GM19193 (cell line): ENCODE data around the gene KRT83.

Experiments
- POLR2A ChIP-seq: IDR thresholded peaks from 4 replicates; pipeline ENCODE4 v1.6.1; 2011; ENCODE audit not compliant: insufficient read depth, insufficient read length; ENCODE audit errors: extremely low read depth

KRT83 gene

GRCh38 chr12:52320784-52321400 is at the start of gene KRT83:
KRT83 (minus strand) TSS chr12:52321398; CDS start chr12:52321335, 63 bp downstream.
- no peak for TF ChIP-seq POLR2A

- TF ChIP-seq POLR2A, result no peak
These were observed 48.6 kb upstream of the KRT83 start for GRCh38 chr12:52369809-52370208.

- no peak for TF ChIP-seq POLR2A
These were observed 48.0 kb upstream of the KRT83 start for GRCh38 chr12:52369211-52369610.

GRCh38 chr12:52368508-52368907 is 47.3 kb upstream of the KRT83 start:
- no peak for TF ChIP-seq POLR2A

GRCh38 chr12:52367876-52368275 is 46.7 kb upstream of the KRT83 start:
- TF ChIP-seq POLR2A, result no peak

- TF ChIP-seq POLR2A, result no peak
These were observed 45.7 kb upstream of the KRT83 start, which contains the start of gene KRT85 for GRCh38 chr12:52366738-52367485. KRT85 (minus strand) TSS chr12:52367481; CDS start chr12:52367405, 76 bp downstream.

DNA sequence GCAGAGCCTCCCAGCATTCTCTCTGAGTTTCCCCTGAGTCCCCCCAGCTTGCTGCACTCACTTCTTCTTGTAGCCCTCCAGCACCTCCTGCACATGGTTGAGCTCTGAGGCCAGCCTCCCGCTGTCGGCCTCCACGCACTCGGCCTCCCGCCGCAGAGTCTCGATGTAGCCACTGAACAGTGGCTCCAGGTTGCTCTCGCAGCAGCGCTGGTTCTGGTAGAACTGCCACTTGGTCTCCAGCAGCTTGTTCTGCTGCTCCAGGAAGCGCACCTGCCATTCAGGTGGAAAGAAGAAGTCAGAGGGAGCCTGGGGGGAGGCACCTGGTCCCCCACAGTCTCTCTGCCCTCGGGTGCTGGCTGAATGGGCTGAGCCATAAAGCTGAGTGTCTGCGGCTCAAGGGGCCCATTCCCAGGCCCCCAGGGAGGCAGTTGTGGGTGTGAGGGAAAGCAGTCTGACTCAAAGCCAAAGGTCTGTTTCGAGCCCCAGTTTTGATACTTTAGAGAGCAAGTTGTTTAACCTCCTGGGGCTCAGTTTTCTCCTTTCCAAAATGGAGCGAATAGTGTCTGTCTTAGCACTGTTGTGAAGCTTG is 43.8 kb upstream of the KRT83 start:
- no peak for TF ChIP-seq POLR2A

DNA sequence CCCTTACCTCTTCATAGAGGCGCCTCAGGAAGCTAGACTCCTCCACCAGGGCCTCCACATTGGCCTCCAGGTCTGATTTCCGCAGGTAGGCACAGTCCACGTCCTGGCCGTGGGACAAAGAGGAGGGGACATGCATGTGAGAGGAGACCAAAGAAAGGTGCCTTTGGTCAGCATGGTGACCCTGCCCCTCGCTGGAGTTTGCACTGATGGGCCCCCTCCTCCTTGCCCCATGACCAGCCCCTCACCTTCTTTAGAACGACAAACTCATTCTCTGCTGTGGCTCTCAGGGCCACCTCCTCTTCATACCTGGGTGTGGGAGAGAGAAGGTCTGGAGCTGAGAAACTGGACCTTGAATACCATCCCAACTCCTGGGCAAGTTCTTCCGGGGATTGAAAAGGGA is 42.9 kb upstream of the KRT83 start:
- no peak for TF ChIP-seq POLR2A

DNA sequence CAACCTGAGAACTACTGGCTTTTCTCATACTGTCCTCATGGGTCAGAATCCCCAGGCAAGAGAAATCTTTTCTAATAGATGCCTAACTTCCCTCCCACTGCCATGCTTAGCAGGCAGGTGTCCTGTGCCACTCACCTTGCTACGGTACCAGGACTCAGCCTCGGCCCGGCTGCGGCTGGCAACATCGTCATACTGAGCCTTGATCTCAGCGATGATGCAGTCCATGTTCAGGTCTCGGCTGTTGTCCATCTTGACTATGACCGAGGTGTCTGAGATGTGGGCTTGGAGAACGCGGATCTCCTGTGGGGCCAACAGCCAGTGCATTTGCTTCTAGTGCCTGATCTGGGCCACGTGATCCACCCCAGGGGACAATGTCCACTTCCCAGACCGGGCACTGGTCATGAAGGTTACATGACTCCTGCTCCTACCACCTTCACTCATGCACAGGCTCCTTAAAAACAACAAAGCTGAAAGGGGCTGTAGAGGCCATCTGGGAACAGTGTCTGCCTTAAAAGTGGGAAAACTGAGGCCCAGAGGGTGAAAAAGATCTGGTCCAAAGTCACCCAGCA is 42.0 kb upstream of the KRT83 start:
- no peak for TF ChIP-seq POLR2A

GRCh38 chr12:52362118-52362726 is 41.0 kb upstream of the KRT83 start:
- no peak for TF ChIP-seq POLR2A

- no peak for TF ChIP-seq POLR2A
These were observed 40.4 kb upstream of the KRT83 start for GRCh38 chr12:52361553-52361952.

DNA sequence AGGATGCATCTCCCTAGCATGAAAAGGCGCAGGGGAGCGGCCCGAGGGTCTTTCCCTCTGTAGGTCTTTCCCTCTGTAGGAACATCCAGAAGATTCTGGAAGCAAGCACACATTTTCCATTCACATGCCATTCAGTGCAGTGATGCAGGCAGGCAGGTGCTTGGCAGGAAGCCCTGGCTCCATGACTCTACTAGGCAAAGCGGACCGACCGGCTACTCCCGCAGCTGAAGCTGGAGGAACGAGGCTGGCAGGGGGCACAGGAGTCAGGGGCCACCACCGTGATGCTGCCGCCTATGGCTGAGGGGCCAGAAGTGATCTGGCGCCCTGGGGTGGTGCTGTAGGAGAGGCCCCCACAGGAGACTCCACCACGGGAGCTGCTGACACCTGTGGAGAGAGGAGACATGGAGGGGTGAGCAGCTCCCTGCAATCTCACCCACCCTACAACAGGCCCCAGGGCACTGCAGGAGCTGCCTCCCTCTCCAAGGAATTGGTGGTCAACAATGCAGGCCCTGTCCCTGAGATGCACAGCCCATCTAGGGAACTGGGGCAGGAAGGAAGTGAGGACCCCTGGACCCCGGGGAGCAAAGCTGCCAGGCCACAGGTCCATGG is 39.6 kb upstream of the KRT83 start:
- TF ChIP-seq POLR2A, result no peak

DNA sequence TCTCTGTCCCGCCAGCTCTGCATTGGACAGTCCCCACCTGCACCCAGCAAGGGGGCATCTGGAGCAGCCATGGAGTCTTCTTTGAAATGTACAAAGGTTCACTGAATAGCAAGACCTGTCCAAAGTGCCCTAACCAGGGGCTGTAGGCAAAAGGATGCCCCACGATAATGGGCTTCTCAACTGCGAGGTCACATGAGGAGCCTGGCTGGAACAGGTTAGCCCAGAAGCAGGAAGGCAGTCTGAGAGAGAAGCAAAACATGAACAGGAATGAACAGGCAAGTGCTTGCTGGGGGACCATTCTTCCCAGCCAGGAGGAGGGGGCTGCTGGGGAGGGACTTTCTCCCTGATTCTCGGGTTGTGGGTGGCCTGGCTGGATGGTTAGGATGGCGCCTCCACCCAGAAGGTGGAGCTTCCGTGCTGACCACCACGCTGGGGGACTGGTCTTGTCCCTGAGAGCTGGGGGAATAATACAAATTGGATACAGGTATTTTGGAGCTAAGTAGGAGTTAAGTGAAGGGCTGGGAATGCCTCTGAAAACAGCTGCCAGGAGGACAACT is 39.0 kb upstream of the KRT83 start:
- TF ChIP-seq POLR2A, result no peak

GRCh38 chr12:52359621-52360061 is 38.4 kb upstream of the KRT83 start:
- no peak for TF ChIP-seq POLR2A
